Fibroblast of skin of back (primary cell): ENCODE measurements around the gene GATAD2B.

Experiments used
- DNase-seq: peaks from one replicate; pipeline ENCODE4 v3.0.0-alpha.2; 2013

GATAD2B gene

DNA sequence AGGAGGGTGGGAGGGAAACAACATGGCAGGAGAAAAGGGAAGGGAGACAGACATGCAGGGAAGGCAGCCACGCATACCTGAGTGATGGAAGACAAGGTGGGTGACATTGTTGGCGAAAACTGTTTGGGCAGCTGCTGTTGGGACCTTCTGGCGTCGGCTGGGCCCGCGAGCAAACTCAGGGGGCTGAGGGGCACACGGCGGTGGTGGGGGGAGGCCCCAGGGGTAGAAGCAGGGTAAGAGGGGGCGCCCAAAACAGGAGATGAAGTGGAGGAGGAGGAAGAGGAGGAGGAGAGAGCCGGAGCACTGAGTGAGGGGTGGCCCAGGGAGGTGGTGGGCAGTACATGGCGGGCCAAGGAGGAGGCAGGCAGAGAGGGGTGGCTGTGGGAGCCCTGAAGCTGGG, 28.4 kb upstream of the GATAD2B start:
- no peak for DNase-seq

DNA sequence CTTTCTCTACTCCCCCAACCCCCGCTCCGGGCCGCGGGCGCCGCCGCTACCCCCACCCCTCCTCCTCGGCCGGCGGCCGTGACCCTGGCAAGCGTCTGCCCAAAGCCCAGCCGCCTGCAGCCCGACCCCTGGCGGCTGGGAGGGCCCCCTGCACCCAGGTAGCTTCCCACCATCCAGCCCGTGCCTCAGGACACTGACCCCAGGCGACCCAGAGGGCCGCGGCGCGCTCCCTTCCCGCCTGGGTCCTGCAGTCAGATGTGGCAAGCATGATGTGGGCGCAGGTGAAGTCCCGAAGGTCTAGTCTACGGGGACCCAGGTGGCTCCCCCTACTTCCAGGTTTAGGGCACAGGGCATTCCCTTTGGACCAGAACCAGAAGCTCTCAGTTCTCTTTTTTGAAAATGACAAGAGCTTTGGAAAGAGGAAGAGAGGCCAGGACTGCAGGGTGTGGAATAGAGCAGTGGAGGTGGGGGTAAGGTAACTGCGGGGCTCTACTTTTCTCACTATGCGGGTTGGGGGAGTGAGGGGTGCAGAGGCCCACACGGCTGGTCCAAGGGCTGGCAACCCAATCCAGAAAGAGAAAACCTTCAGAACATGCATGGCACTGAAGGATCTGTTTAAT, 24.0 kb upstream of the GATAD2B start, which contains the start of gene DENND4B:
Gene DENND4B, minus strand, starts transcription at position 97 of the 620 bp plus-strand sequence. CDS start 2,344 bp downstream, outside the sequence.
- peak; percentile 77 for DNase-seq

DNA sequence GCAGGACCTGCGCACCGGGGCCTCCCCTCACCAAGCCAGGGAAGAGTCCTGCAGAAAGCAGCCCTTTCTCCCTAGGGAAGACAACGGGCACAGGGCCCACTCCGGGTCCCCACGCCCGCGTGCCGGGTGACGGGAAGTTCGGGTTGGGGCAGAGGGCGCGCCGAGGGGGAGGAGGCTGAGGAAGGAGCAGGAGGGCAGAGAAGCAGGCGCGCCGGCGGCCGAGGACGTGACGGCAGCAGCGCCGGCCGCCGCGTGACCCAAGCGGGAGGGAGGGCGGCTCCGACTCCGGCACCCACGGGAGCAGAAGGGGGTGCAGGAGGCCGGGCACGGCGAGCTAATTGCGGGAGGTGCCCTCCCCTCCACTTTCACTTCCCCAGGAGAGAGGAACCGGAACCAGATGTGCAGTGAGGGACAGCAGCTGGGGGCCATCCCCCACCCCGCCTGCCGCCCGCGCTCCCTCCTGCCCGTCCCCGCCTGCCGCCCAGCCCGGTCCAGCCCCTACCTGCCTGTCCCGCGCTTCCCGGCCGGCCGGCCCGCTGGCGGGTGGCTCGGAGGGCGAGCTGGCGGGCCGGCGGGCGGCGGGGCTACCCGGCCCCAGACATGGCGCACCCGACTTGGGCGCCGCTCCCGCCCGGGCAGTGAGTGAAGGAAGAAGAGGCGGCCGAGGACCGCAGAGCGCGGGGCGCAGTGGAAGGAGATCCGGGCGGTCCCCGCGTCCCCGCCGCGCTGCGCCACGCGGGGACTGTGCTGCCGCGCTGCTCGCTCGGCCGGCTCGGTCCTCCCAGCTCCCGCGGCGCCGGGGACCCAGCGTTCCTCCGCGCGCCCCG, 23.2 kb upstream of the GATAD2B start:
- peak; percentile 58 for DNase-seq

DNA sequence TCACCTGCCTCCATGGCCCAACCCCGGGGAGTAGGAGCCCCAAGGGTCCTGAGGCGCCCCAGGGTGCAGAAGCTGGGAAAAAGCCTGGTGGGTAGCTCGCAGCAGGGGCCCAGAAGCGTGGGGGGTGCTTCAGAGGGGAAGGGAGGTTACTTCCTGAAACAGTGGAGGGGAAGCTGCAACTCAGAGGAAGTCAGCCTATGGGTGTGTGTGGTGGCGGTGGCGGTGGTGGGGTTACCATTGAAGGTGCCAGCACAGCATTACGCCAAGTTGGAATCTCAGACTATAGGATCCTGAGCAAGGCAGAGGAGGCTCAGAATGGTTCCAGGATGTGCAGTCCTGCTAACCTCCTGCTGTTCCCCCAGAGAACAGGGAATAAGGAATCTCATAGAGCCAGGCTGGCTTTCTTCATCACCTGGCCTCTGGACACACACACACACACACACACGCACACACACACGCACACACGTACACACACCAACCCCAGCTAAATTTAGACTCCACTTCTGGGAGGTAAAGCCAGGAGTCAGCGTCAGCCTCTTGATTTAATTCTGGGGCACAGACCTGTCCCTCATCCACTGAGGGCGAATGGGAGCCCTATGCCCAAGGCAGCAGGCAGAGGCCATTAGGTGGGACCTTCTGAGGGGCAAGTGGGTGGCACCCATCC, 22.5 kb upstream of the GATAD2B start:
- peak; percentile 29 for DNase-seq

DNA sequence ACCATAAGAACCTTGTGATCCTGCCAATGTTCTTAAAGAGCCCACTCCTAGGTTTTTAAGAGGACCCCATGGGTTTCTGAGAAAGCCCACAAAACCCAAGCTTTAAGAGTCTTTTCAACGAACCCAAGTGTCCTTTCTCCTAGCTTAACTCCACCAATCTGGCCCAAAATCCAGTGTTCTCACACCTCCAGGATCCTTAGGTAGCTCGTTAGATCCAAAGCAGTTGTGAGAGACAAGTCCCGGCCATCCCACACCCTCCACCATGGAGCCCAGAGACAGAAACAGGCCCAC, 22.0 kb upstream of the GATAD2B start:
- no peak for DNase-seq

DNA sequence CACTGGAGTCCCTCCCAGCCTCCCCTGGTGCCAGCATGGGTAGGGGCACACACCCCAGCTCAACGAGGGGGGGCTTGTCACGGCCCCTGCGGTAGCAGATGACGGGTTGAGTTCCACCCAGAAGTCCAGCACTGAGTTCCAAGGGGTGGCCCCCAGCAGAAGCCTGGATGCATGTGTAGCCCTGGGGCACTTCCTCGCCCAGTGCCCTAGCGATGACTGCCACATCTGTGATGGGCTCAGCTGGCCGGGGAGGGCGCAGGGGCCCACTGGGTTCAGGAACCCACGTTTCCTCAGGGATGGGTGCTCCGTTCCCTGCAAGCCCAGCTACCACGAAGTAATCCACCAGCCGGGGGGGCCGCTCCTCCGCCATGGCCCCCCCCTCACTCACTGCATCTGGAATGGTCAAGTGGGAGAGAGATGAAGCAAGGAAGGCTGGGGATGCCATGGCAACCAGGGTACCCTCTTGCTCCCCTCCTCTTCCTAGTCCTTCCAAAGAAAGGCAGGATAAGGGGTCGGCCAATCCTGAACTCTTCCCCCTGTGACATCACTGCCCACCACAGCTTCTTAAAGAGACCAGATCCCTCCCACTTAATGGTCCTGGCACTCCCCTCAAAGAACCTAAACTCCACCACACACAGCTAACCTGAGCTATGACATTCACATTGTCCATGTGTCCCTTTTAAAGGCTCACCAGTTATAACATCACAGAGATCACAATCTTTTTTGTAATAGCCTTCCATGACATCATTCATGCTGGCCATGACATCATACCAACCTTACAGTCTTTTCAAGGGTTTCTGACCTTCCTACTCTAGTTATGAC, 21.4 kb upstream of the GATAD2B start:
- no peak for DNase-seq

DNA sequence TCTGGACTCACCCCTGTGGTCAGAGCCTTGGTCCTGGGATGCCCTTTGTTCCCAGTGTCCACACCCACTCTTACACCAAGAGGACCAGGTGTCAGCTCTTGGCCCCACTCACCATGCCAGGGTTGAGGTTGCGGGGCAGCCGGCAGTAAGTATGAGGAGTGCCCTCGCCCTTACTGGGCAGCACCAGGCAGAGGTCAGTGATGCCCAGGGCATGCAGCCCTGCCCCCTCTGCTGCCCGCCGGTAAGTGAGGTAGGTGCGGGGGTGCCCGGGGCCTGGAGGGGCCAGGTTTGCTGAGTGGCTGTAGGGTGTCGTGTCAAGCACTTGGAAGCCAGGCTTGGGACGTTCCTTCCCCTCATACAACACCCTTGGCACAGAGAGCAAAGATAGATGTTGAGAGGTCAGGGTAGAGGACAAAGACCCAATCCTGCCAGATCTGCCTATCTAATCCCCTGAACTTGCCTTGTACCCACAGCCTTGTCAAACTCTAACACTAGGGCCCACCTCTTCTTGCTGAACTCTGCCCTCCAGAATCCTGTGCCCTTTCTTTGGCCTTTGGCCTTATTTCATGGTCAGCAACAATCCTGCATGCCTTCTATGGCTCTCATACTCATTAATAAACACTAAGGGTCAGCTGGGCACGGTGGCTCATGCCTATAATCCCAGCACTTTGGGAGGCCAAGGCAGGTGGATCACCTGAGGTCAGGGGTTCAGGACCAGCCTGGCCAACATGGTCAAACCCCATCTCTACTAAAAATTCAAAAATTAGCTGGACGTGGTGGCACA, 20.2 kb upstream of the GATAD2B start:
- no peak for DNase-seq

DNA sequence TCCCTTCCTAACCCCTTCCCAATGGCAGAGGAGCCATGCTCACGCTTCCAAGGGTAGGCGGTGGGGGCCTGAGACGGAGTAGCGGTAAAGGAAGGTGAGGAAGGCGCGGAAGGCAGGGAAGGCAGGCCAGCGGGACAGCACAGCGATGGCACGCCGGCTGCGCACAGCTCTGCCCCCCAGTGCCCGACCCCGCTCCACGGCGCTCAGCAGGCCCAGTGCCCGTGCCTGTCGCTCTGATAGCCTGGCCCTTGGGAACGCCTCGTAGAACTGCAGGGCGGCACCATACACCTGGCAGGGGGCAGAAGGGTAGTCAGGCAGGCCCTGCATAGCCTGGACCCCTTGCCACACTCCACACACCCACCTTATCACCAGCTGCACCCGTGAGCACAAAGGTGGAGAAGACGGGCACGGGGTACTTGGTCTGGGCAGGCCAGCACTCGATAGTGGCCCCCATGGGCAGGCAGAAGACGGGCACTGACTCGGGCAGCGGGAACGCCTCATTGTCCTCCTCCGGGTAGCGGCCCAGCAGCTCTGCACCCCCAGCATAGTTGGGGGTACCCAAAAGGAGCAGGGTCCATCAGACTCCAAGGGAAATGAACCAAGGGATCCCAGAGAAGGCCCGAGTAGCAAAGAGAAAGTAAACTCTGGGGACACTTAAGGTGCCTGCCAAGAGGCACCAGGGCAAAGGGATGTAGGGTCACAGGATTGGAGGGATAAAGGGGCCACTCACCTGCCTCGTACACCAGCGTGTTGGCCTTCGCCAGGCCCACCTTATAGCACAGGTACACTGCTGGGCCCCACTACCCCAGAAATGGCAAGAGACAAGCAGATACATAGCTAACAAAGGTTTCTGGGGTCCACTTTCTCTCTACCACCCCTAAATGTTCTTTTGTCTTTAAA, 19.3 kb upstream of the GATAD2B start:
- DNase-seq: no peak

DNA sequence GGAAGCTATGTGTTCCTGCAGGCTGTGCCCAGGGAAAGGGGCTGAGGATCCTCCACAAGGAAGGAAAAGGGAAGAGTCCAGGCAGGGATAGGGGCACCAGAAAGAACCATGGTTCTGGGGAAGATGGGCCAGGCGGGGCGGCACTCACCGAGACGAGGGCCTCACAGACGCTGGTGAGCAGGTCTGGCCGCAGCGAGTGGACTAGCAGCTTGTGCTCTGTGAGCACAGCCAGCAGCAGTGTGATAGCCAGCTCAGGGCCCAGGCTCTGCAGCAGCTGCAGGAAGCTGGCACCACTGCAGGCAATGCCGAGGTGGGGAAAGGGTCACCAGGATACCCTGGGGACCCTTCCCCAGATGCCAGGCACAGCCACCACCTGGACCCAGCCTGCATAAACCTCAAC, 18.0 kb upstream of the GATAD2B start:
- DNase-seq: no peak

DNA sequence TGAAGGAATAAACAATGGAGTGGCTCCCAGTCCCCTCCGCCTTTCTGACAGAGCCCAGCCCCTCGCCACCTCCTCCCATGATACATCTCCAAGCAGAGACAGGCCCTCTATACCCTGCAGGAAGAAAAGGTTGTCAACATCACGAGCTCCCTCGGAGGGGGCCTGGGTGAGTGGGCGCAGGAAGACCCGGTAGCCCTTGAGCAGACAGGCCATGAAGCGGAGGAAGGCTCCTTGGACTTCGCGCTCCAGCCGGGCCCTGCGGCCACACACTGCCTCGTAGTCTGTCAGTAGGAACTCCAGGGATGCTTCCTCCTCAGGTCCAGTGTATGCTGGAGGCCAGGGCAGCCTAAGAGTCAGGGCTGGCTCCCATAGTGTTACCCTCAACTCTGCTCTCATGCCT, 16.7 kb upstream of the GATAD2B start:
- no peak for DNase-seq

DNA sequence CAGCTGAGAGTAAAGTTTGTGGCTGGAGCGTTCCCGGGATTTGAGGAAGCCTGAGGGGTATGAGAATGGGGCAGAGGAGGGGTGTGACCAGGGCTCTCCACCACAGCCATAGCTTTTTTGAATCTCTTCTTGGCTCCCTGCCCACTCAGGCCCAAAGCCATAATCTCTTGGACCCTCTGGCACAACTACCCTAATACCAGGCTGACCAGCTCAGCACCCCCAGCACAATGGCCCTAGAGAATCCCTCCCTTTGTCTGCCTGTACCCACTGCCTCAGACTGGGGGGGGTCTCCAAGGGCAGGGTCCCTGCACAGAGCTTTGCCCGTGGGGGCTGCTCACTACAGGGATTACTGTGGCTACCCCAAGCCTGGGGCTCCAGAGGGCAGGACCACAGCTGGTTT, 16.2 kb upstream of the GATAD2B start:
- DNase-seq: no peak

DNA sequence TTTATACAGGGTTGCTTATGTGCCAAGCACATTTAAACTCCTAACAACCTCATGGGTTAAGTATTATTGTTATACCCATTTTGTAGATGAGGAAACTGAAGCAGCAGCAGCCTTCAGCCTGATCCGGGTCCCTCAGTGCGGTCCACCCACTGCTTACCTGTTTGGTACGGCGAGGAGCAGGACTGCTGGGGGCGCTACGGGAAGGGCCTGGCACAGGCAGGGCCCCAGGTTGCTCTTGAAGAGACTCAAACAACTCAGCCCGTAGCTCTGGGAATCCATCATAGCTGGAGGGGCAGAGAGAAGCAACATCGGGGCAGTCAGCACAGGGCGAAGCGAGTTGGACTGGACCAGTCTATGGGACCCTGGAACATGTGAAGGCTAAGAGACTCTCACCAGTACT, 14.6 kb upstream of the GATAD2B start:
- DNase-seq: no peak

DNA sequence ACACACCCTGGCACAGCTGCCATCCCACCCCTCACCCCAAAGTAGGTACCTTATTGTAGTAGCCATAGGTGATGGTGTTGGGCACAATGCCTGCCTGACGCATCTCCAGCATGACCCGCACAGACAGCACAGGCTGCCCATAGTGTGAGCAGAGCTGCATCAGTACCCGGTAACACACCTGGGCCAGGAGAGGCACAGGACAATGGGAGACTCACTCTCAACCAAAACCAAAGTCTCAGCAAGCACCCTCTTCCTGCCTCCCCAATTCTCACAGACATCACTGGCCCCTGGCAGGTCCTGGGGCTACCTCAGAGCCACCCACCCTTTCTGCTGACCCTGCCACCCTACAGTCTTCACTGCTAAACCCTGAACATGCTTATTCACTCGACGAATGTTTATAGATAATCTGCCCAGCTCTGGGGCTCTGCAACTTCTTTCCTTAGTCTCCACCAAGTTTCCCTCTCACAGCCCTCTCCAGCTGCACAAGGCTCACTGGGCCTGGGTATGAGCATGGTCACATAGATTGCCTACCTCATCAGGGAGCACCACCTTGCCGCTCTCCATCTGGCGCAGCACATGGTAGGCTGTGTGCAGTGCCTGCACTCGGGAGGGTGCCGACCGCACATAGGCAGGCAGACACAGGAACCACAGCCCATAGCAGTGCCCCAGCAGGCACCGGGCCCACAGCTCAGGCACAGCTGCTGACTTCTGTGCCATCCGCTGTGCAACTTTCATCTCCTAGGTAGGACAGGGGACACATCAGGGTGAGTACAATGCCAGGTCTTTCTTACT, 13.4 kb upstream of the GATAD2B start:
- DNase-seq: no peak

DNA sequence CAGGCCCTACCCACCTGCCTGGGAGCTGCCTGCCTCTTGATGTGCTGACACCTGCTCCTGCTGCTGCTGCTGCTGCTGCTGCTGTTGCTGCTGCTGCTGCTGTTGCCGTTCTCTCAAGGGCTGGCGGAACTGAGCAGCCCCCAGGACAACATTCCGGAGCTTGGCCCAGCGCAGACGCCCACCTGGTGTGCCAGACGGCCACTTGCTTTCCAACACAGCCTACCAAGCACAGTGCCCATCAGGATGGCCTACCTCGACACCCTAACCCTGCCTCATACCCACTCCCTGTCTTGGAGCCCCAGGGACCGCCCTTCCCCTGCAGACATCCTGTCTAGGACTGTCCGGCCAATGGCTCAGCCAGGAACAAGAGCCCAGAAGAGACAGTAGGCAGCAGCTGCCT, 12.0 kb upstream of the GATAD2B start:
- DNase-seq: no peak

DNA sequence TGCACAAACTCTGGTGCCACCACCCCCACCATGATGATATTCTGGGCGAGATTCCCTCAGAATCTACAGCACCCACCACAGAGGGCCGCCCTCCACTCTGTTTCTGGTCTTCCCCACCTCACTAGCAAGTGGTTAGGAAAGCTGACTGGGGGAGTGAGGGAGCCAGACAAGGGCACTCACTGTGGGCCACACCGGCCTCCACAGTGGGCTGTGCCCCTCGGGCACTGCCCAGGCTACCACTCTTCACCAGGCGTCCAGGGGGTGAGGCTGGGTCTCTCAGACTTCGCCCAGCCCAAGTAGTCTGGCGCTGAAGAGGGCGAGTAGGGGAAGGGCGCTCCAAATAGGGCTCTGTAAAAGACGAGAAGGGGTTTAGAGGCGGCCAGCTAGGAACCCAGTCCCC, 11.2 kb upstream of the GATAD2B start:
- DNase-seq: no peak

DNA sequence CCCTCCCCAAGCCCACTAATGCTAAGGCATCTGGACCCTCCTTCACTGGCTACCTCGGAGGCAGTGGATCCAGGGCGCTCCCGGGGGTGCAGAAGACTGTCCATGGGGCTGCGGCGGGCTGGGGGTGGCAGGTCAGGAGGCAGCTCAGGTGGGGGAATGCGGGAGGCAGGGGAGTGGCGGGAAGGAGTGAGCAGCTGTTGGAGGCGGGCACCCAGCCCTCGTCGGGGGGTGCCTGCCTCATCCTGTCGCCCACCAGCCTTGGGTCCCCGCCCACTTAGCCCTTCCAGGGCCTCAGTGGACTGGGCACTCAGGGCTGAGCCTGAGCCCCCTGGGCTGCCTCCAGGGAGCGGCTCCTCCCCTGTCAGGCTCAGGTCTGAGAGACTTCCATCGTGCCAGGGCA, 10.7 kb upstream of the GATAD2B start:
- DNase-seq: no peak

DNA sequence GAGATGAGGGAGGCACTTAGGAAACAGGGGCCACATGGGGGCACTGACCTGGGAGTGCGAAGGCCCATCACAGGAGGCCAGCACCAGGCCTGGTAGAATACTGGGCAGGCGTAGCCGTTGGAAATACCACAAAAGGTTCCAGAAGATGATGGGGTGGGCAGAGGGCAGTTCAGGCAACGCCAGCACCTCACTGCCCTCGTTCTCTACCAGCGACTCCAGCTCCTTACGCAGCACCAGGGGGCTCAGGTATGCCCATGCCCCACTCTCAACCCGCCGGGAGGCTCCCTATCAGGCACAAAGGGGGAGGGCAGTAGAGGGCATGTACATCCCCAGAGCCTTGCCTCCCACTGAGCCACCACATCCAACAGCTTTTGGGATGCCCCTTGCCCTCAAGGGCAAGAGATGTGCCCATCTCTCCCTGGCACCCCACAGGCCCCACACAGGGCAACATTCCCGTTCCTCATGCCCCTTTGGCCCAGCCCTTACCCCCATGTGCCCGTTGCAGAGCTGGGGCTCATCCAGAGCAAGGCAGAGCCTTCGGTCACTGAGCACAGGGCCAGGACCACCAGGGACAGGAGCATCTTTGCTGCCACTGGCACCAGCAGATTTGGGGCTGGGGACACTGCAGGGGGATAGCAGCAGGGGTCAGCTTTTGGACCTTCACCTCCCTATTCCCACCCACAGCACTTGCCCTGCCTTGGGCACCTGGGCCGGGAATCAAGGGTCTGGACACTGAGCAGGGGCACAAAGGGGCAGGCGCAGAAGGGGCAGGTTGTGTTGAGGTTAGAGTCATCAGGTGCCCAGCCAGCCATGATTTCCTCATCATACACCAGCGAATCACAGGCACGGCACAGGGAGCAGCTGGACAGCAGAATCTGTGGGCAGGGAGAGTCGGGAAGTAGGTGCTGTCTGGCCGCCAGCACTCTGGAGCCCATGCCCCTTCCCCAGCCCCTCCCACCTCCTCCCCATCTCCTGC, 9.7 kb upstream of the GATAD2B start:
- DNase-seq: no peak

DNA sequence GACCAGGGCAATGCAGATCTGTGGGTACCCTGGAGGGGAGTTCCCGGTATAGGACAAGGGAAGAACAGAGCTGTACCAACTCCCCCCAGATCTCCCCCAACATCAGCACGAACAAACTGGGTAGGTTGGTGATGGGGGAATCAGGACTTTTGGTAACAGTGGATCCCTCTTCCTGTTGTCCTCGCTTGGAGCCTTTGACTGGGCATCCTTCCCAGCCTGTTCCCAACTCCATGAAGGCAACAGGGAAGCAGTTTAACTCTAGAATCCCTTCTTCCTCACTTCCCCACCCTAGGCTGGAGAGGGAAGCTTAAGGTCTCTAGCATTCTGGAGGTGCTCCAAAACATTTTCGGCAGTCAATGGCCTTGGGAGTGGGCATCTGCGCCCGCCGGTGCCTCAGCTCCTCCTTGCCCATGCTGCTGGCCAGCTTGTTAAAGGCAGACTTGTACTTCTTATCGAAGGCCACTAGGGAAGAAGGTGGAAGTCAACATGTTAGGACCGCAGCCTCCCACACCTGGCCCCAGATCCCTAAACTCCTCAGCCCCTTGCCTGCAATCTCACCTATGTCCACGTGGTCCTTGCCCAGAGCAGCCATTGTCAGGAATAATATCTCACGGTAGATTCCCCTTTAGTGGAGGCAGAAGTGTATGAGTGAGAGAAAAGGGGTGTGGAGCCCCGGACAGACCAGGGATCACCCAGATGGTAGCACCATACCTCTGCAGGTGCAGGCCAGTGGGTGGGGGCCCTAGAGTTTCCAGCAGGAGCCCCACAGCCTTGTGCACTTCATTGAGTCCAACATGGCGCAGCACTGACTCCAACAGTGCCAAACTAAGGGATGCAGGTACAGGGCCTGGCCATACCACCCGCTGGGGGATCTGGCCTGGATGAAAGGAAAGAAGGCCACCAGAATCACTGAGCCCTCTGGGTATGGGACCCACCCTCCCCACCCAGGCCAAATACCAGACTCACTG, 7.5 kb upstream of the GATAD2B start:
- no peak for DNase-seq
